ENCODE results near the gene EML6.

EML6 gene

DNA sequence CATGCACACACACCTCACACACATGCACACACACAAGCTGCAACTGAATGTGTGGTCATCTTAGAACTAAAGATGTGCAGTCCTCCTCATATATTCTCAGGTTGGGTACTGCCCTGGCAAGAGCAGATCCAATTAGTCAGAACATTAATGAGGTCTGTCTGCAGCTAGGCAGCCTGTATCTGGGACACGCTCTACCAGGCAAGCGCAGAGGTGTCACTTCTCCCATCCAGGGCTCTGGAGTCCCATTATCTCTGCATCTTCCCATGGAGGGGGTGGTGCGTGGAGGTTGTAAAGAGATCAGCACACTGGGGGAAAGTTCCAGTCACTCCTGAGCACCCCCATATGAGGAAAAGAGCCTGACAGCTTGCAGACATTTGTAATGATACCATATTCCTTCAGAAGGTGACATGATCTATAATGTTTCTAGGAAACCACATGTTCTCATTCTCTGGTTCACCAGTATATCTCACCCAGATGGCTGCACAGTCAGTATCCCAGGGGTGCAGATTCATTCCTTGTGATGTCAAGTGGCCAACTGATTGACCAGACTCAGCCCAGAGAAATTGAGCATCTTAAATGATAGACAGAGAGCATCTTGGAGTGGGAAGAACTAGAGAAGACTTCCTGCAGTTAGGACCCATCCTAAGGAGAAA is 231.4 kb downstream of the EML6 start:
- no peak for DNase-seq

DNA sequence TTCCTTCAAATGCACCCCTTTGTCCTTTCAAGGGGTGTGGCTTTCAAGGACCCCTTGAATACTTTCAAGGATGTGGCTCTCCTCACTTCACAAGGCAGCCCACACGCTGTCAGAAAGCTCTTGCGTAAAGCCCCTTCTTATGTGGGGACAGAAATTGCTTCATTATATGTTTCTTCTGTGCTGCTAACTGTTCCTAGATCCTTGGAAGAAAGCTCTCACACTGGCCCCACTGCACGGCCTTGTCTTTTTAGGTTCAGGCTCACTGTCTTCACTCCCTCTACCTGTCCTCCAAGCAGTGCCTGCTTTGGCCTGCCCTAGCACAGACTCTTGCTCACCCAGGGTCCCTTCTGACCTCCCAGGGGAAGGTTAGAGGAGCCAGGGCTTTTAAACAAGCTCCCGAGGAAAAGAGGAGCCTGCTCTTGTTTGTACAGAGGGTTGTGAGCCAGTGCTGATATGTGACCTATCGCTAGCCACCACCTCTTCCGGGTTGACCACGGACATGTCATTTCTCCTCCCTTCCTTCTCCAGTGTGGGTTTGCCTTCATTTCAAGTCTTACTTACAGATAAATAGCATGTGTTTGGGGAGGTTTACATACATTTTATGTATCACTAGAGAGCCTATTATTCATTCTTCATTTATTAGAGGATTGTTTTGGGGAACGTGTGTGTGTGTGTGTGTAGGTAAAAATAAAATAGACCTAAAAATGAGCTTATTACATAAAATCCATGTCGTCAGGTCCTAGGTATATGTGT is 232.1 kb downstream of the EML6 start:
- no peak for DNase-seq

- no peak for DNase-seq
These were observed 232.7 kb downstream of the EML6 start for GRCh38 chr2:54956111-54956627.

- DNase-seq: no peak
These were observed 234.0 kb downstream of the EML6 start for GRCh38 chr2:54957321-54957999.

GRCh38 chr2:54958717-54959371 is 235.4 kb downstream of the EML6 start:
- DNase-seq: no peak

- no peak for DNase-seq
These were observed 236.7 kb downstream of the EML6 start for GRCh38 chr2:54960164-54960563.

GRCh38 chr2:54962511-54962910 is 239.0 kb downstream of the EML6 start:
- DNase-seq: no peak

DNA sequence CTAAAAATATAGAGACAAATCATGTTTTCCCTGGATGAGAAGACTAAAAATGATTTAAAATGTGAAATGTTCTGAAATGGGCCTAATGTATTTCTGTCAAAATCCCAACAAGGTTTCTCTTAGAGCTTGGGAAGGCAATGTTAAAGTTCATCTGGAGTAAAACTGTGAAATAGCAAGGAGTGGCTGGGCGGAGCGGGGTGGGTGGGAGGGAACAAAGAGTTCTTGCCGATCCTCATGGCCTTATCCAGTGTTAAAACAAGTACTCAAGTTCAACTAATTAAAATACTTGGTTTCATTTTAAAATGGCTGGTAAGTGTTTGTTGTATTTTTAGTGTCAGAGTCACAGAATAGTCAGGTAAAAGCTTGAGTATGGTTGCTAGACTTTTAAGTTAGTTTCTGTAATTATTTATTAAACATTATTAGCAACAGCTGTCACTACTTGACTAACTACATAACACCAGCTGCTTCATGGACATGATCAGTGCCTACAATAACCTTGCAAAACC is 239.5 kb downstream of the EML6 start:
- DNase-seq: no peak

GRCh38 chr2:54963476-54963875 is 240.0 kb downstream of the EML6 start:
- no peak for DNase-seq

DNA sequence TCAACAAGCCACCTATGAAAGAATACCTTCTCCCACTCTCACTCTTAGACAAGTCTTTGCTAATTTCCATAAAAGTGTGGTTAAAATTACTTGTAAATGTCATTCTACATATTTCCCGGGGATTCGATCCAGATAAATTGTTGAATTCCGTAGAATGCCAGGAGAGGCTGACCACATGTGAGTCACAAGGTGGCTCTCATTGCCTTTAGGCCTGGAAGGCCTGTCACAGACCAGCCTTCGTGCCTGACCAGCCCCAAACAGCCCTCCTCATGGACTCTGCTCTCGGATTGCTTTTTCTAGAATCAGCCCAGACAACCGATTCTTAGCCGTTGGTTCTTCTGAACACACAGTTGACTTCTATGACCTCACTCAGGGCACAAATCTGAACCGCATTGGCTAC is 240.8 kb downstream of the EML6 start:
- no peak for DNase-seq

GRCh38 chr2:54964816-54965215 is 241.4 kb downstream of the EML6 start:
- no peak for DNase-seq

- DNase-seq: no peak
These were observed 242.0 kb downstream of the EML6 start for GRCh38 chr2:54965425-54965824.

DNA sequence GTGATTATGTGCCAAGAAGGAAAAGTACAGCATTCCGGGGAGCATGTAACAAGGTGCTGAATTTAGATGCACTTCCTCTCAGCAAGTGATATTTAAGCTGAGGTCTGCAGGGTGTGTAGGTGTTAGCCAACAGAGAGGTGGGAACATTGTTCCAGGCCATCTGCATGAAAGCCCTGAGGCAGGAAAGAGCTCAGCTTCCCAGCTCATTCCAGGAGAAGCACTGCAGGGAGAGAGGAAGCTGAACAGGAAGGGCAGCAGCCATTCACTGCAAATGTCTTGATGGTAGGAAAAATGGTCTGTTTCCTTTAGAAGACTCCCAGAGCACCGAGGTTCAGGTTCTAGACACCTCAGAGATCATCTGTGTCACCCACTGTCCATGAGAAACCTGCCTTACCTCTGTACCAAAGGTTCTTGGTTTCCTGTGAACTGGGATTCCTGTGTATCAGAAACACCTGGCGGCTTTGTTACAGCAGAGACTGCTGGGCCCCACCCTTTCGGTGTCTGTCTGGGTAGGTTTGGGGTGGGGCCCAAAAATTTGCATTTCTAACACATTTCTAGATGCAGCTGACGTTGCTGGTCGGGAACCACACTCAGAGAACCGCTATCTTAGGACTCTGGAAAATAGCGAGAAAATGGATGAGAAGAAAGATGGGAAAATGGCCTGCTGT is 242.8 kb downstream of the EML6 start:
- no peak for DNase-seq

- no peak for DNase-seq
These were observed 243.4 kb downstream of the EML6 start for GRCh38 chr2:54966837-54967236.

DNA sequence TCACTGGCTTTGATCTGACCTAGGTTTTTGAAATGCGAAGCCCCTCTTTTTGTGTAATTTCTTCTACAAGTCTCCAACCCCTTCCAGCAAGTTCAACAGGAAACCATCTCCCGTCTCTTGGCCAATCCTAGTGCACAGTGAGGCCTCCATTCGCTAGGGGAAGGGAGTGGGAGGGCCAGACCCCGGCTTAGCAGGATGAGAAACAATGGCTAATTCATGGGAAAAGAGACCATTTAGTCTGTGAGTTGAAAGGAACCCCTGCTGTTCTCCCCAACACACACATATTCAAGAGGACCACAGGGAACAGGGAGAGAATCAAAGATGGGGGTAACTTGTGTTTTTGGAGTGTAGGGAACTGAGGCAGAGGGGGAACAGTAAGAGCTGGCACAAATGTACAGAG is 243.8 kb downstream of the EML6 start:
- no peak for DNase-seq

DNA sequence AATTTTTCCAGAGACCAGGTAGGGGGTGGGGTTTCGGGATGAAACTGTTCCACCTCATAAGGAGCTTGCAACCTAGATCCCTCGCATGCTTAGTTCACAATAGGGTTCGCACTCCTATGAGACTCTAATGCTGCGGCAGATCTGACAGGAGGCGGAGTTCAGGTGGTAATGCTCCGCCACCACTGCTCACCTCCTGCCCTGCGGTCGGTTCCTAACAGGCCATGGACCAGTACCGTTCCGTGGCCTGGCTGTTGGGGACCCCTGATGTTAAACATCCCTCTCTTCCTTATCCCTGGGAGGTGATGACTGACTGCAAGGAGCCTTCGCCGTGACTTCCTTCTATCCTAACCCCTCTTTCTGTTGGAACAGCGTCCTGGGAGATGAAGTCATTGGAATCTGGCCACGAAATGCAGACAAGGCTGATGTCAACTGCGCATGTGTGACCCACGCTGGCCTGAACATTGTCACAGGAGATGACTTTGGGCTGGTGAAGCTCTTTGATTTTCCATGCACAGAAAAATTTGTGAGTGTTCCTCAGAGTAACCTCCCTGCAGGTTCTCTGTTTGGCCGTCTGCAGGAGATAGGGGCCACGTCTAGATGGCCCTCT is 244.4 kb downstream of the EML6 start:
- no peak for DNase-seq

GRCh38 chr2:54968561-54969218 is 245.2 kb downstream of the EML6 start:
- no peak for DNase-seq

DNA sequence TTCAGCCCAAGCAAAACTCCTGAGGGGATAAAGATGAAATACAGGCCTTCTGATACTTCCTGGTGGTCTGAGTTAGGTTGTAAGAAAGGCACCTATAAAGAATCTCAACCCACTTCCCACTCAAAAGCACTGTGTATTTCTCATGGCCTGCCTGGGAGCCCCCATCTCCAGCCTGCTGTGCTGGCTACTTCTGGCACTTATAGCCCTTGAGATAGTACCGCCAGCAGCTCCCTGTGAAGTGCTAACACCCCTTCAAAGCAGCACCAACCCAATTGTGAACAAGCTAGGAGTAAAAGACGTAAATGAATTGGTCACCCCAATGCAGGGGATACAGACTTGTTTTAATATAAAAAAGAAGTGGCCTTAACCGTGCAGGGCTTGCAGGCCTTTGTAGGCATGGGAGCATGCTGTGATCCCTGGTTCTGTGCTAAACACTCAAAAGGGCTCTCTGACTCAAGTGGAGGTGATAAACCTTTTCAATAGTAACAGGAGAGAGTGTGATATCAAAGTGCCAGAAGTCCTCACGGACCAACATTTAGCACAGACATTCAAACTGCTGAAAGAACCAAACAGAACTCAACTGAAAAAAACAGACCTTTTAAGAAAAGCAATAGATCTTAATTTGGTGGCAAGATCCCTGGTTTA is 246.0 kb downstream of the EML6 start:
- DNase-seq: no peak

- no peak for DNase-seq
These were observed 246.5 kb downstream of the EML6 start for GRCh38 chr2:54969940-54970338.

GRCh38 chr2:54975175-54975574 is 251.7 kb downstream of the EML6 start:
- no peak for DNase-seq

Data from stimulated activated CD4-positive, alpha-beta T cell treated with anti-CD3 and anti-CD28 coated beads, Interleukin-4, amount 100 ng/mL, for 1 hour (primary cell).